Vagina (tissue), 2 donors: ENCODE measurements around the gene MAP3K14. TPM values are rescaled to one million over a fixed set of nuclear protein-coding genes. Genes with fewer than 3 reads are reported as not detected.

Experiments used
- DNase-seq, 2 donors: peaks; one replicate each; pipeline ENCODE4 v3.0.0-alpha.2; 2017; ENCODE audit errors: extremely low spot score in 2 of 2
- H3K27ac ChIP-seq: fragments of 200-600 bp; sonication (generic); one replicate; pipeline ENCODE4 v1.5.1; 2019
- H3K27me3 ChIP-seq: fragments of 200-600 bp; sonication (generic); one replicate; pipeline ENCODE4 v1.5.1; 2019
- H3K36me3 ChIP-seq, 2 donors: fragments of 200-600 bp; sonication (generic); one replicate each; pipeline ENCODE4 v1.5.1; 2017 to 2019
- H3K4me1 ChIP-seq: fragments of 200-600 bp; sonication (generic); one replicate; pipeline ENCODE4 v1.5.1; 2019
- H3K4me3 ChIP-seq, 2 donors: fragments of 200-600 bp; sonication (generic); 1 replicate in 1 of 2; 2 replicates in 1 of 2; pipeline ENCODE4 v1.5.1; 2016 to 2019
- H3K9me3 ChIP-seq: fragments of 200-600 bp; sonication (generic); one replicate; pipeline ENCODE4 v1.5.1; 2019
- CTCF ChIP-seq, 3 experiments: fragments of 450-650 bp in 2 of 3; fragments of 200-600 bp in 1 of 3; sonication (generic) in 1 of 3; IDR thresholded peaks; one replicate each; pipeline ENCODE4 v1.5.1; 2017 to 2019; ENCODE audit warnings: antibody characterized with exemption in 3 of 3, mild to moderate bottlenecking in 2 of 3, moderate library complexity in 2 of 3
- POLR2A ChIP-seq, 2 donors: fragments of 450-650 bp; IDR thresholded peaks; one replicate each; pipeline ENCODE4 v1.6.1; 2017; ENCODE audit warnings: antibody characterized with exemption in 2 of 2, mild to moderate bottlenecking in 2 of 2, moderate library complexity in 2 of 2
- POLR2AphosphoS5 ChIP-seq, 2 donors: sonication (generic); formaldehyde crosslinking; IDR thresholded peaks; one replicate each; pipeline ENCODE4 v1.9.0; 2017; ENCODE audit warnings: antibody characterized with exemption in 2 of 2, mild to moderate bottlenecking in 2 of 2, low read depth in 1 of 2; ENCODE audit not compliant: insufficient read depth in 1 of 2
- intact Hi-C: fragments of 100-400 bp; cut with DNase I; formaldehyde crosslinking; loops from one replicate; pipeline ENCODE4 v1.15.1; 2023
- total RNA-seq: library from RNA; depleted of rRNA; stranded (reverse); fragments of >200 nt; gene quantifications from one replicate; pipeline ENCODE4 v1.2.3, GENCODE V29; 2016

The MAP3K14 gene
- total RNA-seq, 1 donor from 2014 or later = 9.8 TPM

GRCh38 chr17:45290269-45290765 is 26.5 kb downstream of the MAP3K14 start:
- no peaks in the 10 kb centered on the region for H3K27me3 ChIP-seq
- H3K4me3 ChIP-seq = no peak overlapping the region
- H3K4me1 ChIP-seq = peaks cover 80% of the 10 kb centered on the region
- peaks cover 0 to 42% of the 10 kb centered on the region in 2 donors for H3K36me3 ChIP-seq
- H3K27ac ChIP-seq = peak overlapping the region; percentile 40
- DNase-seq = no peak
- no peak for TF ChIP-seq POLR2A (IDR thresholded peaks at IDR 0.05)
- TF ChIP-seq POLR2AphosphoS5 (IDR thresholded peaks at IDR 0.05; ENCODE audit: insufficient read depth in 1 of 2, low read depth in 1 of 2) = no peak
- TF ChIP-seq CTCF (IDR thresholded peaks at IDR 0.05) = no peak
- intact Hi-C loops = no loop called here
- H3K9me3 ChIP-seq = no peaks in the 10 kb centered on the region

GRCh38 chr17:45289301-45290268 is 27.2 kb downstream of the MAP3K14 start:
- intact Hi-C loops = no loop called here
- peaks cover 0 to 46% of the 10 kb centered on the region in 2 donors for H3K36me3 ChIP-seq
- no peak for TF ChIP-seq CTCF (IDR thresholded peaks at IDR 0.05)
- no peak for TF ChIP-seq POLR2A (IDR thresholded peaks at IDR 0.05)
- no peak for TF ChIP-seq POLR2AphosphoS5 (IDR thresholded peaks at IDR 0.05; ENCODE audit: insufficient read depth in 1 of 2, low read depth in 1 of 2)
- H3K4me3 ChIP-seq = no peak overlapping the region
- H3K27ac ChIP-seq = peak overlapping the region; percentile 3
- peaks cover 77% of the 10 kb centered on the region for H3K4me1 ChIP-seq
- DNase-seq = no peak
- no peaks in the 10 kb centered on the region for H3K27me3 ChIP-seq
- H3K9me3 ChIP-seq = no peaks in the 10 kb centered on the region

- intact Hi-C loops = no loop called here
- no peak for DNase-seq
- H3K27ac ChIP-seq = no peak overlapping the region
- H3K9me3 ChIP-seq = no peaks in the 10 kb centered on the region
- H3K4me1 ChIP-seq = peaks cover 77% of the 10 kb centered on the region
- no peak overlapping the region for H3K4me3 ChIP-seq
- TF ChIP-seq POLR2AphosphoS5 (IDR thresholded peaks at IDR 0.05; ENCODE audit: insufficient read depth in 1 of 2, low read depth in 1 of 2) (peak in 1 of 2 donors; percentile 14), CTCF (IDR thresholded peaks at IDR 0.05) (no peak)
- no peaks in the 10 kb centered on the region for H3K27me3 ChIP-seq
- peaks cover 0 to 54% of the 10 kb centered on the region in 2 donors for H3K36me3 ChIP-seq
Measured at GRCh38 chr17:45288825-45289224, 28.0 kb downstream of the MAP3K14 start.

- Histone ChIP-seq H3K9me3 (no peaks in the 10 kb centered on the region), H3K4me1 (peaks cover 70% of the 10 kb centered on the region), H3K27me3 (no peaks in the 10 kb centered on the region), H3K4me3 (no peak overlapping the region), H3K27ac (no peak overlapping the region), H3K36me3 (peaks cover 0 to 64% of the 10 kb centered on the region in 2 donors)
- intact Hi-C loops = no loop called here
- TF ChIP-seq POLR2A (IDR thresholded peaks at IDR 0.05) = no peak
- TF ChIP-seq POLR2AphosphoS5 (IDR thresholded peaks at IDR 0.05; ENCODE audit: insufficient read depth in 1 of 2, low read depth in 1 of 2) = no peak
- TF ChIP-seq CTCF (IDR thresholded peaks at IDR 0.05) = no peak
- no peak for DNase-seq
Measured at GRCh38 chr17:45287526-45288500, 29.0 kb downstream of the MAP3K14 start.
